Parathyroid adenoma (tissue), 2 donors: Measurements from ENCODE around the gene EVA1A.

Experiments
- H2AFZ ChIP-seq: fragments of 300-600 bp; sonication (generic); one replicate; pipeline ENCODE4 v1.7.0; 2017; ENCODE audit warnings: antibody characterized with exemption, mild to moderate bottlenecking
- H3K27ac ChIP-seq: fragments of 300-600 bp; sonication (generic); one replicate; pipeline ENCODE4 v1.7.0; 2017
- H3K27me3 ChIP-seq: fragments of 300-600 bp; sonication (generic); one replicate; pipeline ENCODE4 v1.7.0; 2017; ENCODE audit warnings: low read length; ENCODE audit not compliant: control insufficient read depth, insufficient read depth
- H3K36me3 ChIP-seq: fragments of 300-600 bp; sonication (generic); one replicate; pipeline ENCODE4 v1.7.0; 2017; ENCODE audit warnings: low read length; ENCODE audit not compliant: control insufficient read depth, insufficient read depth
- H3K4me1 ChIP-seq: fragments of 300-600 bp; sonication (generic); one replicate; pipeline ENCODE4 v1.7.0; 2017; ENCODE audit warnings: control low read depth
- H3K4me2 ChIP-seq: fragments of 300-600 bp; sonication (generic); one replicate; pipeline ENCODE4 v1.7.0; 2017; ENCODE audit warnings: low read length
- H3K4me3 ChIP-seq: fragments of 300-600 bp; sonication (generic); one replicate; pipeline ENCODE4 v1.7.0; 2017; ENCODE audit warnings: low read depth, low read length
- H3K79me2 ChIP-seq: fragments of 300-600 bp; sonication (generic); one replicate; pipeline ENCODE4 v1.7.0; 2017; ENCODE audit warnings: control low read depth
- H3K9ac ChIP-seq: fragments of 300-600 bp; sonication (generic); one replicate; pipeline ENCODE4 v1.7.0; 2017; ENCODE audit warnings: mild to moderate bottlenecking
- H3K9me3 ChIP-seq: fragments of 300-600 bp; sonication (generic); one replicate; pipeline ENCODE4 v1.7.0; 2017; ENCODE audit warnings: low read length; ENCODE audit not compliant: control insufficient read depth
- TF ChIP-seq, protein P1 (sequence below): fragments of 300-600 bp; sonication (generic); IDR thresholded peaks from one replicate; pipeline ENCODE4 v1.7.0; 2017; ENCODE audit warnings: antibody characterized with exemption, mild to moderate bottlenecking
- donor health status: primary hyperparathyroidism.

EVA1A gene

DNA sequence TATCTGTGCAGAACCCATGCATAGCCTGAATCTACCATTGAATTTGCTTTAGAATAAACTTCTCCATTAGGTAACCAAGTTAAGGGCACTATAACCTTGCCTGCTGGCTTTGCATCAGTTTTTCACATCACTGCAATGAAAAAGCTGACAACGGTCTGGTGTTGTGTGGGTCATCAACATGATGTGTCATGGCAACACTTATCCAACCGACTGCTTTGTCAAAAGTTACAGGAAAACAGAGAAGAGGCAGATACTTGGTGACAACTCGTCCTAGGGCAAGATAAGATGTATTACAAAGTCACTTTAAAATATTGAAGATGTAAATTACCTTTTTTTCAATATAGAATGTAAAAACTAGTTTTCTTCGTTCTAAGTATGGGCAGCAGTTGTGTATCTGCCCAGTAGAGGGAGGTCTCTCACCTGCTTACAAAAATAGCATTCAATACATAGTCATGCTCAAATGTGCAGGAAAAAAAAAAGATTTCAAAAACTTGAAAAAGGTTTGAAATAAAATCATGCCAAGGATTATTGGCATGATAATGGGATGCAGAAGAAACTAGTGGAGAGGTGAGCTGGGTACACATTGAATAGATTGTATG is 96.3 kb downstream of the EVA1A start:
- Histone ChIP-seq H3K79me2 (no peaks in the 10 kb centered on the region), H3K27me3 (no peaks in the 10 kb centered on the region), H3K9ac (no peak overlapping the region), H3K27ac (no peak overlapping the region), H3K9me3 (no peaks in the 10 kb centered on the region), H3K4me2 (no peak overlapping the region), H2AFZ (no peak overlapping the region), H3K4me3 (no peak overlapping the region), H3K36me3 (no peaks in the 10 kb centered on the region), H3K4me1 (no peaks in the 10 kb centered on the region)
- TF ChIP-seq, protein P1, sequence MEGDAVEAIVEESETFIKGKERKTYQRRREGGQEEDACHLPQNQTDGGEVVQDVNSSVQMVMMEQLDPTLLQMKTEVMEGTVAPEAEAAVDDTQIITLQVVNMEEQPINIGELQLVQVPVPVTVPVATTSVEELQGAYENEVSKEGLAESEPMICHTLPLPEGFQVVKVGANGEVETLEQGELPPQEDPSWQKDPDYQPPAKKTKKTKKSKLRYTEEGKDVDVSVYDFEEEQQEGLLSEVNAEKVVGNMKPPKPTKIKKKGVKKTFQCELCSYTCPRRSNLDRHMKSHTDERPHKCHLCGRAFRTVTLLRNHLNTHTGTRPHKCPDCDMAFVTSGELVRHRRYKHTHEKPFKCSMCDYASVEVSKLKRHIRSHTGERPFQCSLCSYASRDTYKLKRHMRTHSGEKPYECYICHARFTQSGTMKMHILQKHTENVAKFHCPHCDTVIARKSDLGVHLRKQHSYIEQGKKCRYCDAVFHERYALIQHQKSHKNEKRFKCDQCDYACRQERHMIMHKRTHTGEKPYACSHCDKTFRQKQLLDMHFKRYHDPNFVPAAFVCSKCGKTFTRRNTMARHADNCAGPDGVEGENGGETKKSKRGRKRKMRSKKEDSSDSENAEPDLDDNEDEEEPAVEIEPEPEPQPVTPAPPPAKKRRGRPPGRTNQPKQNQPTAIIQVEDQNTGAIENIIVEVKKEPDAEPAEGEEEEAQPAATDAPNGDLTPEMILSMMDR, result peak; percentile 70

DNA sequence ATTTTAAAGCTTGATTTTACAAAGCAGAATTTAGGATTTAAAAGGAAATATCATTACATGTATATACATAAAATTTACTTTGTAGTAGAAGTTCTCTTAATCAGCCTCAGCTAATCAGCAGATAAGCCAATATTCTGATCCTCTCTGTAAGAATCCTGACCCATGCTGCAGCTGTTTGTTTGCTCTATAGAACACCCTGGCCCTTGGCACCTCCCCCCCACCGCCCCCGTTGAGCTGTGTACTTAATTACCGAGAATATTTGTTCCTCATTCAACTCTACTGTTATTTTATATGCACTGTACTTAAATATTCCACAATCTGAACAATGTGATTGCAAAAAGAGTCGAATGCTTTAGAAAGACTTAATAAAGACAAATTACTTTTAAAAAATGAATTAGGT is 98.0 kb downstream of the EVA1A start:
- no peak overlapping the region for H3K9ac ChIP-seq
- H3K9me3 ChIP-seq, result no peaks in the 10 kb centered on the region
- no peak overlapping the region for H3K4me2 ChIP-seq
- no peak overlapping the region for H3K4me3 ChIP-seq
- no peak overlapping the region for H3K27ac ChIP-seq
- H3K27me3 ChIP-seq, result no peaks in the 10 kb centered on the region
- H3K36me3 ChIP-seq, result no peaks in the 10 kb centered on the region
- no peaks in the 10 kb centered on the region for H3K4me1 ChIP-seq
- no peak overlapping the region for H2AFZ ChIP-seq
- TF ChIP-seq, protein P1, result no peak
- H3K79me2 ChIP-seq, result no peaks in the 10 kb centered on the region

DNA sequence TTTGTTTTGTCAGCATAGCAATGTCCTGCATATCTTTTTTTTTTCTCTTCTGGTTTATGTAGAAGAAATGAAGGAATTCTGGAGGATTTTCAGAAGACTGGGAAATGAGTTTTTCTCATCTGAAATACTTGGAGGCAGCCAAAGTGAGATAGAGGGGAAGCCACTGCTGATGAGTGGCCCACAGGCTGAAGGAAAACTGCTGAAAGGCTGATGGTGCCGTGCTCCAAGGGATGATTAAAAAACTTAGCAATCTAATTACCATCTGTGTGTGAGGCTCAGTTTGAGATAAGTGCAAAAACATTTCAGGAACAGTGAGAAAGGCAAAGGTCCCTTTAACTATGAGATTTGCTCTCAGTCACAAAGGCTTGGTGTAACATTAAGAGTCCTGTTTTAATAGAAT is 98.5 kb downstream of the EVA1A start:
- Histone ChIP-seq H3K4me1 (no peaks in the 10 kb centered on the region), H3K9me3 (no peaks in the 10 kb centered on the region), H3K27me3 (no peaks in the 10 kb centered on the region), H3K4me3 (no peak overlapping the region), H3K27ac (no peak overlapping the region), H3K4me2 (no peak overlapping the region), H3K9ac (no peak overlapping the region), H3K79me2 (no peaks in the 10 kb centered on the region), H3K36me3 (no peaks in the 10 kb centered on the region), H2AFZ (no peak overlapping the region)
- TF ChIP-seq, protein P1, result no peak

DNA sequence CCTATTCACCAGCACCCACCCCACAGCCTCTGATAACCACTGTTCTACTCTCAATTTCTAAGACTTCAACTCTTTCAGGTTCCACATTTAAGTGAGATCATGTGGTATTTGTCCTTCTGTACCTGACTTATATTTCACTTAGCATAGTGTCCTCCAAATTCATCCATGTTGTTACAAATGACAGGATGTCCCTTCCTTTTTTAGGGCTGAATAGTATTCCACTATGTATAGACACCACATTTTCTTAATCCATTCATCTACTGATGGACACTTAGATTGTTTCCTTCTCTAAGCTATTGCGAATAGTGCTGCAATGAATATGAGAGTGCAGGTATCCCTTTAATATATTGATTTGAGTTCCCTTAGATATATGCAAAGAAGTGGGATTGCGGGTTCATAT is 100.1 kb downstream of the EVA1A start:
- no peak overlapping the region for H3K27ac ChIP-seq

More for the DNA sequence above, 100.1 kb downstream of the EVA1A start:
- no peak overlapping the region for H3K4me2 ChIP-seq
- no peaks in the 10 kb centered on the region for H3K36me3 ChIP-seq
- TF ChIP-seq, protein P1, result no peak
- no peaks in the 10 kb centered on the region for H3K27me3 ChIP-seq
- no peaks in the 10 kb centered on the region for H3K9me3 ChIP-seq
- no peak overlapping the region for H3K9ac ChIP-seq
- H3K79me2 ChIP-seq, result no peaks in the 10 kb centered on the region
- no peak overlapping the region for H3K4me3 ChIP-seq
- H2AFZ ChIP-seq, result no peak overlapping the region
- no peaks in the 10 kb centered on the region for H3K4me1 ChIP-seq
